HUES64 (cell line): Measurements from ENCODE around the gene HPSE2.

Experiments used
- H3K27ac ChIP-seq: 2 replicates; pipeline ENCODE4 v1.7.0; 2013; ENCODE audit warnings: low read depth, low read length, inconsistent platforms
- H3K27me3 ChIP-seq: 2 replicates; pipeline ENCODE4 v1.6.1; 2013; ENCODE audit warnings: mild to moderate bottlenecking, low read length; ENCODE audit not compliant: insufficient read depth
- H3K36me3 ChIP-seq: 2 replicates; pipeline ENCODE4 v1.6.1; 2013; ENCODE audit warnings: mild to moderate bottlenecking, low read length; ENCODE audit not compliant: insufficient read depth
- H3K4me1 ChIP-seq: 2 replicates; pipeline ENCODE4 v1.6.1; 2013; ENCODE audit warnings: mild to moderate bottlenecking, low read length, moderate library complexity; ENCODE audit not compliant: insufficient read depth
- H3K4me3 ChIP-seq: 2 replicates; pipeline ENCODE4 v1.5.1; 2013; ENCODE audit warnings: mild to moderate bottlenecking, low read length, moderate library complexity
- H3K9ac ChIP-seq: 2 replicates; pipeline ENCODE4 v1.6.1; 2013; ENCODE audit warnings: mild to moderate bottlenecking, low read depth, low read length
- H3K9me3 ChIP-seq: 2 replicates; pipeline ENCODE4 v1.6.1; 2013; ENCODE audit warnings: low read depth, low read length; ENCODE audit not compliant: insufficient read depth
- WGBS: fragments of 150-250, 120-280 bp; methylation state at CpG from one replicate; pipeline ENCODE4 v1.1.7; 2013; ENCODE audit warnings: missing lambda C conversion rate; 5-methylcytosine and 5-hydroxymethylcytosine counted together

The HPSE2 gene

GRCh38 chr10:98956576-98957260 lies 278.9 kb downstream of the HPSE2 start:
- Histone ChIP-seq H3K4me3 (no peak overlapping the region), H3K4me1 (0 out of 2 replicates have a peak, but pooled peaks cover 3% of the 10 kb centered on the region), H3K36me3 (no peaks in the 10 kb centered on the region), H3K9me3 (no peaks in the 10 kb centered on the region), H3K9ac (no peak overlapping the region), H3K27me3 (no peaks in the 10 kb centered on the region), H3K27ac (no peak overlapping the region)
- 84% methylated on average over 4 of the region's 4 CpGs for WGBS

DNA sequence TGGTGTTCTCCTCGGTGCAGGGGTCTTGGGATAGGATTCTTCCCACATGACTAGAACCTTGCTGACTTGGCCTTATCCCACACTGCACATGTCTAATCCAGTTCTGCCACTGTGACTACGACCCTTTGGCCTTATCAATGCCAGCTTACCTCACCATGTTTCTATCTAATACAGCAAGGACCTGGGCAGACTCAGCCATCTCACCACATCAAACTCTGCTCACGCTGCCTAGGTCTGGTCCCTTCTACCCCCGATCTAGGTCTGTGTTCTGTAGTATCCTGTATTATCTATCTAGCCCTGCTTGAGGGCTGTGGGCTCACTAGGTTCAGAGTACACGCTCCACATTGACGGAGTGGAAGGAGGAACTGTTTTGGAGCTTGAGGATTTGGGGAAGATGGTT lies 282.4 kb downstream of the HPSE2 start:
- Histone ChIP-seq H3K4me3 (no peak overlapping the region), H3K36me3 (no peaks in the 10 kb centered on the region)
- 94% methylated on average over 6 of the region's 6 CpGs for WGBS

DNA sequence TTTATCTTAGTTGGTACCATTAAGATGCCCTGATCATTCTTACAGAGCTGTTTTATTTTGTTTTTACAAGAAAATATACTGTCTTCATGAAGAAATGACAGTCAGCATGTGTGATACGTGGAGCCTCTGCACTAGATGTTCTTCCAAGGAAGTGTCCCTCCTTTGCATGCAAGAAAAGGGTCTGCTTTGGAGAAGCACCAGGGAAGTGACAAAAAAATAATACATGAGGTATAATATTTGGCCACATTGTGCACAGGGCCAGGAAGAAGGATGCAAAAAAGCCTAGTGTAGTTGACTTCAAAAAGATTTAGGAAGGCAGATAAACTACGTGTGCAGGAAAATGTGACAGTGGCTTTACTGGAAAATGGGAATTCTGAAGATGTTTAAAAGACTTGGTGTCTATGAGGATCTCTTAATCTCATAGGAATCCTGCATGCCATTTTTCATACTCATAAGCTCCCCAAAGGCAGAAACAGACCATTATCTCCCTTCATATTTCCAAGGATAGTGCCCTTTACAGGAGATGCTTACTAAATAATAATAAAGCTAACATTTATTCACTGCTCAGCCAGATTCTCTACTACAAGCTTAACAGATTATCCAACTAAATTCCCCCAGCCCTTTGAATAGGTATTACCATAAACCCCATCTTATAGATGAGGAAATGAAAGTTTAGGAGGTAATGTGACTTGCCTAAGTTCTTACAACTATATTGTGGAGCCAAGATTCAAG lies 284.2 kb downstream of the HPSE2 start:
- Histone ChIP-seq H3K4me3 (no peak overlapping the region), H3K9ac (no peak overlapping the region), H3K36me3 (no peaks in the 10 kb centered on the region), H3K9me3 (no peaks in the 10 kb centered on the region), H3K27me3 (no peaks in the 10 kb centered on the region), H3K4me1 (no peaks in the 10 kb centered on the region), H3K27ac (no peak overlapping the region)
- 85% methylated on average over 2 of the region's 2 CpGs for WGBS

More for the DNA sequence above, 282.4 kb downstream of the HPSE2 start:
- Histone ChIP-seq H3K27me3 (no peaks in the 10 kb centered on the region), H3K27ac (no peak overlapping the region), H3K4me1 (no peaks in the 10 kb centered on the region), H3K9me3 (no peaks in the 10 kb centered on the region), H3K9ac (no peak overlapping the region)

GRCh38 chr10:98950106-98950505 lies 285.5 kb downstream of the HPSE2 start:
- H3K36me3 ChIP-seq, result no peaks in the 10 kb centered on the region
- 91% methylated on average over 1 of the region's 2 CpGs for WGBS
- H3K4me3 ChIP-seq, result no peak overlapping the region
- H3K9ac ChIP-seq, result no peak overlapping the region
- H3K9me3 ChIP-seq, result no peaks in the 10 kb centered on the region
- no peaks in the 10 kb centered on the region for H3K27me3 ChIP-seq
- H3K4me1 ChIP-seq, result no peaks in the 10 kb centered on the region
- H3K27ac ChIP-seq, result no peak overlapping the region

DNA sequence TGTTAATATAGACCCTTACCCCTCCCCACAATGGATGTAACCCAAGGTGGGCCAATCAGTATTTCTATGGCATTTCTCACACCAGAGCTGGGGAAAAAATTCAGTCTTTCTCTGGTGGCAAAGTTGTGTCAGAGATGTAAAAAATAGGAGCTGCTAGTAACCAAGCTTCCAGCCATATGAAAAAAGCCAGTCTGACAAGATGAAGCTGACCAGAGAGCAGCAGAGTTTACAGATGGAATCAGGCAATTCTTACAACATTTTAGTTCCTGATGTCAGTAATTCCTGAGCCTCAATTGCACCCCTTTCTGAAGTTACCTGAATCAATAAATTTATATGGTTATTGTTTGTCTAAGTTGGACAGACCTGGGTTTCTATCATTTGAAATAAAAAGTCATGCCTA lies 286.3 kb downstream of the HPSE2 start:
- H3K36me3 ChIP-seq, result no peaks in the 10 kb centered on the region
- H3K27ac ChIP-seq, result no peak overlapping the region
- no peak overlapping the region for H3K4me3 ChIP-seq
- H3K9ac ChIP-seq, result no peak overlapping the region
- no peaks in the 10 kb centered on the region for H3K27me3 ChIP-seq
- no peaks in the 10 kb centered on the region for H3K4me1 ChIP-seq
- H3K9me3 ChIP-seq, result no peaks in the 10 kb centered on the region

DNA sequence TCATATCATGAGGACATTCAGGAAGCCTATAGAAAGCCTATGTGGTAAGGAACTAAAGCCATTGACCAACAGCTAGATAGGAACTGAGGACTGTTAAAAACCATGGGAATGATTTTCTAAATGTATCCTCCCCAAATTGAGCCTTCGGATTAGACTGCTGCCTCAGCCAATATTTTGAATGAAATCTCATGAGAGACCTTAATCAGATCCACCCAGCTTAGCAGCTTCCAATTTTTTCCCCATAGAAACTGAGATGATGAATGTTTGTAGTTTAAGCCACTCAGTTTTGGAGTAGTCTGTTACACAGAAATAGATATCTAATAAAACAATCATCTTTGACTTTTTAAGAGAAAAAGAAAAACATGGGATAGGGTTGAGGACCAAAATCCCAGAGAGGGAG lies 292.0 kb downstream of the HPSE2 start:
- Histone ChIP-seq H3K9me3 (no peaks in the 10 kb centered on the region), H3K27me3 (no peaks in the 10 kb centered on the region), H3K4me3 (no peak overlapping the region), H3K4me1 (no peaks in the 10 kb centered on the region), H3K36me3 (no peaks in the 10 kb centered on the region), H3K27ac (no peak overlapping the region), H3K9ac (no peak overlapping the region)
- WGBS, result 88% methylated on average over 1 of the region's 1 CpG

- no peaks in the 10 kb centered on the region for H3K36me3 ChIP-seq
- no peak overlapping the region for H3K9ac ChIP-seq
- 100% methylated on average over 2 of the region's 2 CpGs for WGBS
- no peak overlapping the region for H3K4me3 ChIP-seq
- no peaks in the 10 kb centered on the region for H3K27me3 ChIP-seq
- H3K27ac ChIP-seq, result no peak overlapping the region
- no peaks in the 10 kb centered on the region for H3K4me1 ChIP-seq
- H3K9me3 ChIP-seq, result no peaks in the 10 kb centered on the region
These were observed 305.9 kb downstream of the HPSE2 start for GRCh38 chr10:98929709-98930108.

DNA sequence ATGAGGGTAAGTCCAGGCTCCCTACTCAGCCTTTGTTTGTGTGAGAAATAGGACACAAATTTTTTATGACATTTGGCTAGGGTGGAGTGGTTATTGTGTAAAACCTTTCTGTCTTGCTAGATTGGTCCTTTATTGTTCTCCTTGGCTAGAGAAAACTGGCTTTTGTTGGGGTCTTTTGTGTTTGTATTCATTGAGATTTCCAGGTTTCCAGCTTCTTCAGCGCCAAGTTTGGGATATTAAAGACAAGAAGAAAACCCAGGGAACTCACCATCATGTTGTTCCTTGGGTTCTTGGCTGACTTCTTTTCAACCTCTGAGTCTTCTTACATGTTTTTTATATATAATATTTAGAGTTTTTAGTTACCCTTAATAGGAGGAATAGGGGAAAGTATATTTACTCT lies 310.0 kb downstream of the HPSE2 start:
- no peaks in the 10 kb centered on the region for H3K36me3 ChIP-seq
- no peaks in the 10 kb centered on the region for H3K9me3 ChIP-seq
- WGBS, result 87% methylated on average over 1 of the region's 1 CpG
- H3K27ac ChIP-seq, result no peak overlapping the region
- no peaks in the 10 kb centered on the region for H3K27me3 ChIP-seq
- H3K4me3 ChIP-seq, result no peak overlapping the region
- no peak overlapping the region for H3K9ac ChIP-seq
- no peaks in the 10 kb centered on the region for H3K4me1 ChIP-seq

DNA sequence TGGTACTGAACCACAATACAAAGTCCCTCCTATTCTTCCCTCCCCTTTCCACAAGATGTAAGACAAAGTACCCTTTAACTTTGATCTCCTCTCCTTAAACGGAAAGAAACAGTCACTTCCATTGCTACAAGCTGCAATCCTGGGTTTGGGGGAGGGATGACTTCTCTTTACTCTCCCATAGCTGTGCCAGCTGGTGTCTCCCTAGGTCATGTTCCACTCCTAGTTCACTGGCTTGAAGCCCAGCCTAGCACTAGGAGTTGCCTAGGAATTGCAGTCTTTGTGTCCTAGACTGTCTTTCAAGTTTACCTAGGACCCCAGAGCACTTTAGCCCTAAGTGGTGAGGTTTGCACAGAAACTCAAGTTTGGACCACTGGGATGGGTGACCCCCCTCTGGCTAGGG lies 311.1 kb downstream of the HPSE2 start:
- no peak overlapping the region for H3K9ac ChIP-seq

DNA sequence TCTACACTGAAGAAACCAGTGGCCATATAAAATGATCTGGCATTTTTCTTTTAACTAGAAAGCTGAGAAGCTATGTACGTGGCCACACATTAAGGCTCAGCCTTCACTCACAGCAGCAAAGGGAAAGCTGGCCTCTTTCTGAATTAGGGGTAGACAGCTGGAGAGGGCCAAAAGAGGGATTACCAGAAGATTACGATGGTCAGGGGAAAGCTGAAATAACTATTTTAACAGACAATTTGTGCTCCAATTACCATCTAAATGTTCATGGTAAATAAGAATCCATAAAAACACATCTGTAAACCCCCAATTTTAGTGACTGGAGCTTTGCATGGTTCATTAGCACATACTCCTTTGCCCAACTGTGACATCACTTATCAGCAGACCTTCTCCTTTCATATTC lies 314.3 kb downstream of the HPSE2 start:
- H3K27me3 ChIP-seq, result no peaks in the 10 kb centered on the region
- WGBS, result 93% methylated on average over 2 of the region's 2 CpGs
- no peak overlapping the region for H3K4me3 ChIP-seq
- no peaks in the 10 kb centered on the region for H3K9me3 ChIP-seq
- no peak overlapping the region for H3K27ac ChIP-seq
- no peaks in the 10 kb centered on the region; the same call in 1 of the 2 replicates for H3K4me1 ChIP-seq
- H3K9ac ChIP-seq, result no peak overlapping the region
- no peaks in the 10 kb centered on the region for H3K36me3 ChIP-seq

More for the DNA sequence above, 311.1 kb downstream of the HPSE2 start:
- Histone ChIP-seq H3K4me3 (no peak overlapping the region), H3K9me3 (no peaks in the 10 kb centered on the region), H3K36me3 (no peaks in the 10 kb centered on the region), H3K27ac (no peak overlapping the region), H3K4me1 (no peaks in the 10 kb centered on the region), H3K27me3 (no peaks in the 10 kb centered on the region)
- no CpG with 5 or more reads among the region's 1 CpG for WGBS

GRCh38 chr10:98920807-98921206 lies 314.8 kb downstream of the HPSE2 start:
- no peak overlapping the region for H3K9ac ChIP-seq
- 88% methylated on average over 2 of the region's 2 CpGs for WGBS

More at GRCh38 chr10:98920807-98921206, 314.8 kb downstream of the HPSE2 start:
- Histone ChIP-seq H3K4me1 (no peaks in the 10 kb centered on the region; the same call in 1 of the 2 replicates), H3K27ac (no peak overlapping the region), H3K4me3 (no peak overlapping the region), H3K9me3 (no peaks in the 10 kb centered on the region), H3K27me3 (no peaks in the 10 kb centered on the region), H3K36me3 (no peaks in the 10 kb centered on the region)
